Urinary bladder (tissue), 4 donors: ENCODE data around the gene PDE9A. TPM values are rescaled to one million over a fixed set of nuclear protein-coding genes. Genes with fewer than 3 reads are reported as not detected.

Source experiments
- DNase-seq: peaks from one replicate; pipeline ENCODE4 v3.0.0-alpha.2; 2015; ENCODE audit errors: extremely low spot score
- H3K27ac ChIP-seq: one replicate; pipeline ENCODE4 v1.5.1; 2013; ENCODE audit warnings: low read depth, mild to moderate bottlenecking, moderate library complexity
- H3K36me3 ChIP-seq: one replicate; pipeline ENCODE4 v1.6.1; 2013; ENCODE audit warnings: mild to moderate bottlenecking, moderate library complexity; ENCODE audit not compliant: insufficient read depth
- H3K4me1 ChIP-seq: one replicate; pipeline ENCODE4 v1.6.1; 2013; ENCODE audit warnings: mild to moderate bottlenecking, moderate library complexity; ENCODE audit not compliant: insufficient read depth
- H3K4me3 ChIP-seq: one replicate; pipeline ENCODE4 v1.5.1; 2013; ENCODE audit warnings: low read depth, low read length
- WGBS: extraction: QIAGEN DNeasy Blood & Tissue Kit; methylation state at CpG from one replicate; pipeline ENCODE4 v1.1.7; 2013; 5-methylcytosine and 5-hydroxymethylcytosine counted together
- polyA plus RNA-seq: library from polyadenylated mRNA; stranded (reverse); fragments of 200-250 nt; gene quantifications from one replicate; pipeline ENCODE4 v1.2.3, GENCODE V29; 2013
- total RNA-seq: library from RNA; depleted of rRNA; stranded (reverse); fragments of >200 nt; gene quantifications from one replicate; pipeline ENCODE4 v1.2.3, GENCODE V29; 2014
- donor health status: healthy with polysubstance abuse.
- donor health status: healthy.

Gene PDE9A
- total and polyA plus RNA-seq, 2 donors: 13.5 to 33.2 TPM

DNA sequence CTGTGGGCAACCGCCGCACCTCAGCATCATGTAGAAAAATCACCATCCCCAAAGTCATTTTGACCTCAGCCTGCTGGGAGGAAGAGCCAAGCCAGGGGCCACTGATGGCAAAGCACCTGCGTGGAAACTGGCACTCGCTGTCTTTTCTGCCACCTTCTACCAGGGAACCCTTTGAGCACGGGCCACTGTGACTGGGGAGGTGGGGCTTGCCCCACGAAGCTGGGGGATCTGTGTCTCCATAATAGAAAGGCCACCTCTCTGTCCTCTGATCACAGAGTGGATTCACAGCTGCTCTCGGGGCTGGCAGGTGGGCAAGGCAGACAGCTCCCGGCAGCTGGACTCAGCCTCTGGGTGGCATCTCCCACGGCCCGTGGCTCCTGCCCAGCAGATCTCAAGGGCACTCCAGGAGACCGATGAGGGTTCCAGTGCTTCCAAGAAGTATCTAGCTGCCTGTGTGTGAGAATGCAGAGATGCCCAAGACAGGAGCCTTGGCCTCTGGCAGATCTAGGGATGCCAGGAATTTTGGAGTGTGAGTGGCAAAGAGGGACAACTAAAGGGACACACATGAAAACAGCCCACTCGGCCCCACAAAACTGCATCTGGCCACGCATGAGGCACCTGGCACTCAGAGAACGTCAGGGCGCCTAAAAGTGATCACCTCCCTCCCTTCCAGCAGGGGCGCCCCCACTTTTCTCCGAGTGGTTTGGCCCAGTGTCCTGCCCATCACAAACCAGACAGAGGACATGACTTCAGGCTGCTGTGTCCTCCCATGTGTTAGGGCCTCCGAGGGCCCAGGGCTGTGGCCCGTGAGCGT lies 102.6 kb downstream of the PDE9A start:
- H3K36me3 ChIP-seq: no peaks in the 10 kb centered on the region

DNA sequence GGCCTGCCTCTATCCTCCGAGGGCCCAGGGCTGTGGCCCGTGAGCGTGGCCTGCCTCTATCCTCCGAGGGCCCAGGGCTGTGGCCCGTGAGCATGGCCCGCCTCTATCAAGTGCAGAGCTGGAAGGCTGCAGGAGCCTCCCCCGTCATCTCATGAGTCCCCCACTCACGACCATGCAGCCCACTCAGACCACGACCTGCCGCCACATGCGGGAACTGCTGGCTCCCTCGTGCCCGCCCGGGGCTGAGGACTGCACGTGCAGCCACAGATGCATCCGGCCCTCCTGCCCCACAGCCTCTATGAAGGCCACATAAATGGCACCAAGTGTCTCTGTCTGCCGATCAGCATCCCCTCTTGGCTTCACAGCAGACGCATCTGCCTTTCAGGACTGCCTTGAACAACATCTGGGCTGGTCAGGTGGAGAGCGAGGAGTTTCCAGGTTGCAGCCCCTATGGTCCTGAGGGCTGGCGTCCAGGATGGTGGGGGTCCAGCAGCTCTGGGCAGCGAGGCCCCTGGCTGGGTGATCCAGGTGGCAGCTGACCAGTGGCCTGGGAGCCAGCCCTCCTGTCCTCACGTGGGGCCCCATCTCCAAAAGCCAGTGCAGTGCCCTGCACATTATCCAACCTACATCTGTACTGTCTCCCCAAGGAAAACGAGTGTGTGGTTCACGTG lies 103.3 kb downstream of the PDE9A start:
- no peak for DNase-seq
- 92% methylated on average over 24 of the region's 24 CpGs for WGBS
- no peak overlapping the region for H3K27ac ChIP-seq
- no peaks in the 10 kb centered on the region for H3K4me1 ChIP-seq
- H3K36me3 ChIP-seq: no peaks in the 10 kb centered on the region
- no peak overlapping the region for H3K4me3 ChIP-seq

More for the DNA sequence above, 102.6 kb downstream of the PDE9A start:
- H3K4me3 ChIP-seq: no peak overlapping the region
- no peak for DNase-seq
- no peak overlapping the region for H3K27ac ChIP-seq
- H3K4me1 ChIP-seq: no peaks in the 10 kb centered on the region
- WGBS: 88% methylated on average over 20 of the region's 20 CpGs

DNA sequence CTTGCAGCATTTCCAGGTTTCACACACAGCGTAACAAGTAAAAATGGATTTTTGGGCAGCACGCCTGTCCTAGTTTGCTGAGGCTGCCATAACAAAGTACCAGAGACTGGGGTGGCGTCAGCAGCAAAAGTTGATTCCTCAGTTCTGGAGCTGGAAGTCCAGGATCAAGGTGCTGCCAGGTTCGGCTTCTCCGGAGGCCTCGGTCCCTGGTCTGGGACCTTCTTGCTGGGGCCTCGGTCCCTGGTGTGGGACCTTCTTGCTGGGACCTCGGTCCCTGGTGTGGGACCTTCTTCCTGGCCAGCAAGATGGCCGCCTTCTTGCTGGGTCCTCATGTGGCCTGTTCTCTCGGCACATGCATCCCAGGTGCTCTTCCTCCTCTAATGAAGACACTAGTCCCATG lies 104.0 kb downstream of the PDE9A start:
- no peaks in the 10 kb centered on the region for H3K4me1 ChIP-seq
- no peak overlapping the region for H3K27ac ChIP-seq
- DNase-seq: no peak
- no peaks in the 10 kb centered on the region for H3K36me3 ChIP-seq
- no peak overlapping the region for H3K4me3 ChIP-seq
- 98% methylated on average over 10 of the region's 10 CpGs for WGBS

DNA sequence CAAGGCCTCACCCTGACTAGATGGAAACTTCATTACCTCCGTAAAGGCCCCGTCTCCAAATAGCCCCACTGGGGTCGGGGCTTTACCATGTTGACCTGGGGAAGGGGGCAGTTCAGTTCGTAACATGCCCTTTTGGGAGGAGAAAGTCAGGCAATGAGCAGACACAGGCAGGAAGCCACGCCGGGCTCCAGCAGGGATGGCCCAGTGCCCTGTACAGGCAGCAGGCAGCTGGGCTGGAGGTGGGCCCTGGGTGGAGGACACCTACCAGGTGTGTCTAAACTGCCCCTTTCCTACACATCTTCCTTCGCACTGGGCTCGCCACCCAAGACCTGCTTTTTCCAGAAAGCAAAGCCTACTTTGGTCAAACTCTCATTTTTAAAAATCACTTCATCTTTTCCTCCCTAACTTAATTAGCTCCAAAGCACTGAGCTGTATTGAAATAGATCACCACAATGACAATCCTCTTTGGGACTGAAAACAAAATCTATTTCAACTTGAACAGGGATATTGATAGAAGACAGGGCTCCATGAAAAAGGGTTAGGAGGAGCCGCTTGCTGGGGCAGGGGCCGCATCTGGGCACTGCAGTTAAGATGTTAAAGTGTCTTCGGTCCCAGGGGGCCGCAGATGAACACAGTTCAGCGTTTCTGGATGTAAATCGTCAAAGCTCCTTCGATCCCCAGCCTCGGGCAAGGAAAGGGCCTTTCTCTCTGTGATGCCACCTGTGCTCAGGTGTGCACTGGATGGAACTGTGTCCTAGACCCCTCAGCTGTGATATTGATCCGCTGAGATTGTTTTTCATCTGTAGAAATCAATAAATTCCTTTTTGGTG lies 104.6 kb downstream of the PDE9A start:
- Histone ChIP-seq H3K4me3 (no peak overlapping the region), H3K27ac (no peak overlapping the region), H3K4me1 (no peaks in the 10 kb centered on the region), H3K36me3 (no peaks in the 10 kb centered on the region)
- WGBS: 94% methylated on average over 17 of the region's 17 CpGs
- no peak for DNase-seq

DNA sequence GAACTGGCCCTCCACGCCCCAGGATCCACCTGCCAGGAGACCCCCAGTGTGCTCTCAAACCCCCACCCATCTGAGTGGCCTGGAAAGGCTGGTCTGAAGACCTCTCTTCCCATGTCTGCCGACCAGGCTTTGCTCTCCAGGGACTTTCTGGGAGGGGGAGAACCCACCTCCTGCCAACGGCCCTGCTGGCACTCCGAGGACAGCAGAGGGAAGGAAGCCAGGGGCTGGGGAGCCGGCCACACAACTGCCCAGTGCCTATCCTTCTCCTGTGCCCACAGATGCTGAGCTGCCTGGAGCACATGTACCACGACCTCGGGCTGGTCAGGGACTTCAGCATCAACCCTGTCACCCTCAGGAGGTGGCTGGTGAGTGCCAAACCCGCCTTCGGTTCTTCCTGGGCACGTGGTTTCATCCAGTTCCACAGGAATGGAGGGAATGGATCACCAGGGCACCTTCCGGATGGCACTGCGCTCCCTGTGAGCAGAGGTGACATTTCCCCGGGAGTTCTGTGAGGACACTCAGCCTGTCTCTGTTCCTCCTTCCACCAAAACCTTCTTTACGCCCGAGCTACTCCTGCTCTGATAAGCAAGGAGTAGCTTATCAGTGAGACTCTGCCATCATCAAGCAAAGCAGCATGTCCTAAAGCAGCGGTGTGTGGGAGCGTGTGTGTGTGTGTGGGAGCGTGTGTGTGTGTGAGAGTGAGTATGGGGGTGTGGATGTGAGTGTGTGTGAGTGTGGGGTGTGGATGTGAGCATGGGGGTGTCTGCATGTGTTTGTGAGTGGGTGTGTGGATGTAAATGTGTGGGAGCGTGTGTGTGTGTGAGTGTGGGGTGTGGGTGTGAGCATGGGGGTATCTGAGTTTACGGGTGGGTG lies 105.5 kb downstream of the PDE9A start:
- Histone ChIP-seq H3K27ac (no peak overlapping the region), H3K4me1 (no peaks in the 10 kb centered on the region), H3K4me3 (no peak overlapping the region), H3K36me3 (no peaks in the 10 kb centered on the region)
- no peak for DNase-seq
- WGBS: 85% methylated on average over 20 of the region's 20 CpGs

DNA sequence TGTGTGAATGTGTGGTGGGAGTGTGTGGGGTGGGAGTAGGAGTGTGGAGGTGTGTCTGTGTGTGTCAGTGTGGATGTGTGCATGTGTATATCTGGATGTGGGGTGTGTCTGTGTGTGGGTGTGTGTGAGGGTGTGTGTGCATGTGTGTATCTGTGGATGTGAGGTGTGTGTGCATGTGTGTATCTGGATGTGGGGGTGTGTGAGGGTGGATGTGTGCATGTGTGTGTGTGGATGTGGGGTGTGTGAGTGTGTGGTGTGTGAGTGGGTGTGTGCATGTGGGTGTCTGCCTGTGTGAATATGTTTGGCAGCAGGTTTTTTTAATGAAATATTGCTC lies 106.1 kb downstream of the PDE9A start:
- no peak overlapping the region for H3K27ac ChIP-seq
- H3K4me1 ChIP-seq: no peaks in the 10 kb centered on the region
- H3K4me3 ChIP-seq: no peak overlapping the region
- no peak for DNase-seq
- no peaks in the 10 kb centered on the region for H3K36me3 ChIP-seq

DNA sequence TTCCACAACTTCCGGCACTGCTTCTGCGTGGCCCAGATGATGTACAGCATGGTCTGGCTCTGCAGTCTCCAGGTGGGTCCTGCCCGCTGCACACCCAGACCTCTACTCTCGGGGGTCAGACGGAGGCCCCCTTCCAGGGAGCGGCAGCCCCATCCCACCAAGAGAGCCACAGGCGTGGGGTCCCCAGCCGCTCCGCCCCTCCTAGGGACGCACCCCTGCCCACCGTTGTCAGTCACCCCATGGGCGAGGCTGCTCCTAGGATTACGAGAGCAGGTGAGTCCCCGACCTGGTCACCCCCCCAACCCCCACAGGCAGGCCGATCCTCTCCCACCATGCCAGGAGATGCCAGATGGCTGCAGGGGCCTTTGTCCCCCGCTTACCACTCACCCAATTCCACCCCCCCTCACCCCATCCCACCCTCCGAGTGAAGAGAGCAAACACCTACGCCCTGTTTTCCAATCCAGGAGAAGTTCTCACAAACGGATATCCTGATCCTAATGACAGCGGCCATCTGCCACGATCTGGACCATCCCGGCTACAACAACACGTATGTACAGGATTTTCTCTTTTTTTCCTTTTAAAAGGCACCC lies 107.0 kb downstream of the PDE9A start:
- H3K36me3 ChIP-seq: no peaks in the 10 kb centered on the region
- H3K27ac ChIP-seq: no peak overlapping the region
- H3K4me1 ChIP-seq: no peaks in the 10 kb centered on the region
- WGBS: 86% methylated on average over 23 of the region's 23 CpGs
- no peak overlapping the region for H3K4me3 ChIP-seq
- DNase-seq: no peak

DNA sequence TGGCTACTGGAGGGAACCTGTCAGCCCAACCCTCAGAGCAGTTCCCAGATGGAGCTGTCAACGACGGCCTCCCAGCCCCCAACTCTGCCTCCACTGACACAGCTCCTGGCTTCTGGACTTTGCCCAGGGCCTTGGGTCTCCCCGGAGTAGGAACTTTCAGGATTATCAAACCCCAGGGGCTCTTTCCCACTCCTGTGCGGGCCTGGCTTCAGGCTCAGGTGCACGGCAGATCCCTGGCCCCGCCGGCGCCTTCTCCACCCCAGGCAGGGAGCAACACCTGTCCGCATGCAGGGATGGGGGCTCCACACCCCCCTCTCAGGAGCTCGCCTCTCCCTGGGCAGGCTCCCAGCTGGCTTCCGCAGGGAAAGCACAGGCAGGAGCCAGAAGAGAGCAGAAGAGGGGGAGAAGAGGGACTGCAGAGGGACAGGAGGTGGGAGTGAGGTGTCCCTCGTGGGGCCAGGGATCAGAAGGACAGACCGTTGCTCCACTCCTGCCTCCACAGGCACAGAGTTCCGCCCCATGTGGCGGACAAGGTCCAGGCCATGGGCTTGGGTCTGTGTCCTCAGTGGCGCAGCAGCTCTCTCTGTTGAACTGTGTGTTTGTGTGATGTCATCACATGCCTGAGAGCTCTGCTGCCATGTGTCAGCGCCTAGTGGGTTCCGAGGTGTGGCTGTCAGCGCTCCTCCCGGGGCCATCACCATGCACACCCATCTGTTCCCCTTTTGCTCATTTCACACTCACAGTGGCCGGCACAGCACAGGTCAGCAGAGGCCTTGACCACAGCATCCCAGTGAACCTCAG lies 107.7 kb downstream of the PDE9A start:
- WGBS: 81% methylated on average over 21 of the region's 21 CpGs
- Histone ChIP-seq H3K4me3 (no peak overlapping the region), H3K27ac (no peak overlapping the region), H3K36me3 (no peaks in the 10 kb centered on the region), H3K4me1 (no peaks in the 10 kb centered on the region)
- no peak for DNase-seq

DNA sequence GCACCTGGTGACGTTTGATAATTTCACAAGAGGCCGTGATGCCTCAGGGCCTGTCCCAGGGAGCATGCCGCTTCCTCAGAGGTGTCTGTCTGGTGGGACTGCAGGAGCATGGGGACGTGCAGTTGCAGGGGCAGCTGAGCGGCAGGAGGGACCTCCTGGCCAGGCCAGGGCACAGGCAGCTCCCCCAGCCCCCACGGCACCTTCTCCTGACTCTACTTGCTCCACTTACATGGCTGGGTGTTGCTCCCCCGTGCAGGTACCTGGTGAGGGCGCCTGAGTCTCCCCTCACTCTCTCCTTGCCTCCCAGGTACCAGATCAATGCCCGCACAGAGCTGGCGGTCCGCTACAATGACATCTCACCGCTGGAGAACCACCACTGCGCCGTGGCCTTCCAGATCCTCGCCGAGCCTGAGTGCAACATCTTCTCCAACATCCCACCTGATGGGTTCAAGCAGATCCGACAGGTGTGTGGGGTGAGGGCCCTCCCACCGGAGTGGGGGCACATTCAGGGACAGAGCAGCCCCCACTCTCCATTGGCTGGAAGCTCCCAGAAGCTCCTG lies 108.4 kb downstream of the PDE9A start:
- DNase-seq: no peak
- no peaks in the 10 kb centered on the region for H3K36me3 ChIP-seq
- H3K4me3 ChIP-seq: no peak overlapping the region
- 96% methylated on average over 18 of the region's 18 CpGs for WGBS
- no peak overlapping the region for H3K27ac ChIP-seq
- no peaks in the 10 kb centered on the region for H3K4me1 ChIP-seq

DNA sequence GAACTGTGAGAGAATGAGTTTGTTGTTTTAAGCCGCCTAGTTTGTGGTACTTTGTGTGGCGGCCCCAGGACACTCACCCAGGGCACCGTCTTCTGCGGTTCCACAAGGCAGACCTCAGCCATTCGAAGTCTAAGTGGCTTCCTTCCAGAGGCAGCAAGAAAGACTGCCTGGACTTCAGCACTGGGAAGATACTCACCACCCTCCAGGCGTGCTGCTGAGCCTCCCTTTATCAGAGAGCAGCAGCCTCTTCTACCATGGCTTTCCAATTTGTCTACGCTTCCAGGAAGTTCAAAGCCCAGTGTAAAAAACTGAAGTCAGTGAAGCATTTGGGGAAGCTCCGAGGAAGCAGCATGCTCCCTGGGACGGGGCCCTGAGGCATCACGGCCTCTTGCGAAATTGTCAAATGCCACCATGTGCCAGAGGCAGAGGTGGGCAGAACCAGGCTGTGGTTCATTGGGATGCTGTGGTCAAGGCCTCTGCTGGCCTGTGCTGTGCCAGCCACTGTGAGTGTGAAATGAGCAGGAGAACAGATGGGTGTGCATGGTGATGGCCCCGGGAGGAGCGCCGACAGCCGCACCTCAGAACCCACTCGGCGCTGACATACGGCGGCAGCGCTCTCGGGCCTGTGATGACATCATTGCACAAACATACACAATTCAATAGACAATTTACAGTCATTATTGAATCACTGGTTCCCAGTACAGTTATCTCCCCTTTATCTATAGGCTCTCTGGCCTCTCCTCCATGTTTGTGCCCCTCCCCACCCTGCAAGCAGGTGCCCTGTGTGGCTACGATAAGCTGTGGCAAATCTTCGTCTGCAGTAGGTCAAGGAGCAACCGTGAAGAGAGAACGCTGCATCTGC lies 110.4 kb downstream of the PDE9A start:
- Histone ChIP-seq H3K4me1 (no peaks in the 10 kb centered on the region), H3K36me3 (no peaks in the 10 kb centered on the region), H3K4me3 (no peak overlapping the region), H3K27ac (no peak overlapping the region)
- DNase-seq: no peak
- 91% methylated on average over 25 of the region's 25 CpGs for whole genome bisulfite sequencing

DNA sequence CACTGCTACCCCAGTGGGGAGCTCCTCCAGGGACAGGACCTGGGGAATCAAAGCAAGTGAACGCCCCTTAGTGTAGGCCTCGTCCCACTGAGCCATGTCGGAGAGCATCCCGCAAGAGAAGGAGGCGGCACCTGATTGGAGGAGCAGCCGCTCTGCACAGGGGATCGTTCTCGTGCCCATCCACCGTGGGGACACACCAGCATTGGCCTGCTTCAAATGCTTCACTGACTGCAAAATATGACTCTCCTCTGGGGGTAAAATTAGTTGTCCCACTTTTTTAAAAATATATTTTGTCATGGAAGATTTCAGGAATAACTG lies 111.0 kb downstream of the PDE9A start:
- H3K36me3 ChIP-seq: no peaks in the 10 kb centered on the region
- no peaks in the 10 kb centered on the region for H3K4me1 ChIP-seq
- H3K4me3 ChIP-seq: no peak overlapping the region
- WGBS: 96% methylated on average over 9 of the region's 9 CpGs
- DNase-seq: no peak
- no peak overlapping the region for H3K27ac ChIP-seq
